Caco-2 (cell line): ENCODE data around the gene MYH4. TPM values are rescaled to one million over a fixed set of nuclear protein-coding genes. Genes with fewer than 3 reads are reported as not detected.

Experiments used
- BruUV-seq: library from RNA; stranded (reverse); fragments of 400-500 nt; replicated peaks from 2 replicates; lab custom pipeline; 2021; lab: Mats Ljungman, UMichigan
- CTCF ChIA-PET: fragments of 300-600 bp; sonication (Branson Sonifier 250); formaldehyde crosslinking; loops from one replicate; lab custom pipeline; 2022; ENCODE audit warnings: antibody characterized with exemption; lab: Charles Lee
- POLR2A ChIA-PET: fragments of 300-600 bp; sonication (Branson Sonifier 250); formaldehyde crosslinking; loops from one replicate; lab custom pipeline; 2022; ENCODE audit warnings: antibody characterized with exemption; lab: Charles Lee
- DNase-seq, 2 experiments: peaks; one replicate each; pipeline versions ENCODE4 v3.0.0 to v3.0.0-alpha.2; 2020 to 2022
- H3K27me3 ChIP-seq: replicated peaks from 2 replicates; pipeline ENCODE4 v1.6.0; 2011; ENCODE audit warnings: low read length; ENCODE audit not compliant: control insufficient read depth, insufficient read depth
- H3K36me3 ChIP-seq: 2 replicates; pipeline ENCODE4 v1.5.1; 2011; ENCODE audit warnings: low read length; ENCODE audit not compliant: control insufficient read depth, insufficient read depth
- H3K4me1 ChIP-seq: fragments of 250-450 bp; sonication (Bioruptor Pico); 2 replicates; pipeline ENCODE4 v1.5.1; 2020; ENCODE audit warnings: mild to moderate bottlenecking
- H3K4me3 ChIP-seq: 2 replicates; pipeline ENCODE4 v1.5.1; 2011; ENCODE audit warnings: low read depth, mild to moderate bottlenecking, control low read depth, low read length
- H3K9me3 ChIP-seq: fragments of 250-450 bp; sonication (Bioruptor Pico); 2 replicates; pipeline ENCODE4 v1.5.1; 2020; ENCODE audit warnings: mild to moderate bottlenecking, moderate library complexity
- H3K27ac Mint-ChIP-seq: one replicate; pipeline ENCODE4 v1.8.0; 2022; ENCODE audit warnings: mixed read lengths; ENCODE audit not compliant: unreplicated experiment
- H3K27me3 Mint-ChIP-seq: one replicate; pipeline ENCODE4 v1.8.0; 2022; ENCODE audit warnings: mixed read lengths; ENCODE audit not compliant: insufficient read depth, unreplicated experiment
- H3K36me3 Mint-ChIP-seq: one replicate; pipeline ENCODE4 v1.8.0; 2022; ENCODE audit warnings: mild to moderate bottlenecking, mixed read lengths; ENCODE audit not compliant: insufficient read depth, unreplicated experiment
- H3K4me1 Mint-ChIP-seq: one replicate; pipeline ENCODE4 v1.8.0; 2022; ENCODE audit warnings: low read depth, mixed read lengths; ENCODE audit not compliant: unreplicated experiment
- H3K4me3 Mint-ChIP-seq: one replicate; pipeline ENCODE4 v1.8.0; 2022; ENCODE audit warnings: mild to moderate bottlenecking, moderate library complexity, mixed read lengths; ENCODE audit not compliant: unreplicated experiment
- H3K9me3 Mint-ChIP-seq: one replicate; pipeline ENCODE4 v1.8.0; 2022; ENCODE audit warnings: mixed read lengths; ENCODE audit not compliant: unreplicated experiment
- CTCF ChIP-seq, 2 experiments: fragments of 200-600 bp in 1 of 2; IDR thresholded peaks; 1 replicate in 1 of 2; 2 replicates in 1 of 2; pipeline versions ENCODE4 v1.5.1 to v1.8.0; 2011 to 2022; ENCODE audit warnings: antibody characterized with exemption in 1 of 2, control low read depth in 1 of 2, inconsistent platforms in 1 of 2, low read depth in 1 of 2, low read length in 1 of 2, mild to moderate bottlenecking in 1 of 2, moderate library complexity in 1 of 2; ENCODE audit not compliant: insufficient read depth in 1 of 2, severe bottlenecking in 1 of 2, unreplicated experiment in 1 of 2
- intact Hi-C: fragments of 100-400 bp; cut with micrococcal nuclease; formaldehyde crosslinking; loops from one replicate; pipeline ENCODE4 v1.10.0; 2022; ENCODE audit not compliant: unreplicated experiment
- total RNA-seq: library from RNA; stranded (reverse); gene quantifications from 2 replicates; pipeline ENCODE4 v1.2.3, GENCODE V29; 2022

Gene MYH4
- total RNA-seq, 1 experiment from 2014 or later, result 0.05 TPM

GRCh38 chr17:10398352-10398751, 71.0 kb downstream of the MYH4 start:
- no peak for DNase-seq
- no peak overlapping the region for H3K4me3 ChIP-seq
- intact Hi-C loops, result no loop called here
- POLR2A ChIA-PET, result no interaction called here
- no TSS peak for BruUV-seq
- H3K36me3 Mint-ChIP-seq, result no peaks in the 10 kb centered on the region
- H3K36me3 ChIP-seq, result no peaks in the 10 kb centered on the region
- CTCF ChIA-PET, result no interaction called here
- H3K9me3 ChIP-seq, result no peaks in the 10 kb centered on the region
- H3K4me1 ChIP-seq, result no peaks in the 10 kb centered on the region
- H3K9me3 Mint-ChIP-seq, result no peaks in the 10 kb centered on the region
- no peaks in the 10 kb centered on the region for H3K27me3 Mint-ChIP-seq
- H3K27me3 ChIP-seq, result no peaks in the 10 kb centered on the region
- no peak overlapping the region for H3K4me3 Mint-ChIP-seq
- no peaks in the 10 kb centered on the region for H3K4me1 Mint-ChIP-seq
- no peak for TF ChIP-seq CTCF (IDR thresholded peaks at IDR 0.05; ENCODE audit: insufficient read depth in 1 of 2, low read depth in 1 of 2, low read length in 1 of 2, severe bottlenecking in 1 of 2, unreplicated experiment in 1 of 2)
- H3K27ac Mint-ChIP-seq, result no peak overlapping the region

DNA sequence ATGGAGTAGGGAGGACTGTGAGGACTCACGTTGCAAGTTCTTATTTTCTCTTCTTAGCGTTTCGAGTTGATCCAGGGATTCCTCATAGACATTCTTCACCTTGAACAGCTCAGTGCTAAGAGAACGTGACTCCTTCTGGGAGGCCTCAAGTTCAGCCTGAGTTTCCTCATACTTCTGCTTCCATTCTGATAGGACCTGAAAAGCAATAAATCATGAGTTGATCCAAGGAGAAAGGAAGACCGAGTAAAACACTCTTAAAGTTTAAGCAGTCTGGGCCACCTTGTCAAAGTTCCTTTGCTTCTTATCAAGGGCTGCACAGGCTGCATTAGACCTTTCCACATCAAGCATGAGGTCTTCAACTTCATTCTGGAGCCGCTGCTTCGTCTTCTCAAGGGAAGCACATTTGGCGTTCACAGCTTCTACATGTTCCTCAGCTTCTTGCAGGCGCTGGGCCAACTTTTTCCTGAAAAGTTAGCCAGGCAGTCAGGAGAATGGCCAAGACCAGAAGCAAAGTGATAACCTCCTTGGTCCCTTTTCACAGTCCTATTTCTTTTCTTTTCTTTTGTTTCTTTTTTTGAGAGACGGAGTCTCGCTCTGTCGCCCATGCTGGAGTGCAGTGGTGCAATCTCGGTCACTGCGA, 72.7 kb downstream of the MYH4 start:
- H3K27ac Mint-ChIP-seq, result no peak overlapping the region
- intact Hi-C loops, result no loop called here
- no peaks in the 10 kb centered on the region for H3K9me3 Mint-ChIP-seq
- H3K27me3 Mint-ChIP-seq, result no peaks in the 10 kb centered on the region
- H3K4me1 Mint-ChIP-seq, result no peaks in the 10 kb centered on the region
- Histone ChIP-seq H3K4me3 (no peak overlapping the region), H3K4me1 (no peaks in the 10 kb centered on the region), H3K36me3 (no peaks in the 10 kb centered on the region), H3K27me3 (no peaks in the 10 kb centered on the region), H3K9me3 (no peaks in the 10 kb centered on the region)
- no peak for DNase-seq
- no peaks in the 10 kb centered on the region for H3K36me3 Mint-ChIP-seq
- no TSS peak for BruUV-seq
- no peak overlapping the region for H3K4me3 Mint-ChIP-seq
- no peak for TF ChIP-seq CTCF (IDR thresholded peaks at IDR 0.05; ENCODE audit: insufficient read depth in 1 of 2, low read depth in 1 of 2, low read length in 1 of 2, severe bottlenecking in 1 of 2, unreplicated experiment in 1 of 2)
- ChIA-PET POLR2A (no interaction called here), CTCF (no interaction called here)

DNA sequence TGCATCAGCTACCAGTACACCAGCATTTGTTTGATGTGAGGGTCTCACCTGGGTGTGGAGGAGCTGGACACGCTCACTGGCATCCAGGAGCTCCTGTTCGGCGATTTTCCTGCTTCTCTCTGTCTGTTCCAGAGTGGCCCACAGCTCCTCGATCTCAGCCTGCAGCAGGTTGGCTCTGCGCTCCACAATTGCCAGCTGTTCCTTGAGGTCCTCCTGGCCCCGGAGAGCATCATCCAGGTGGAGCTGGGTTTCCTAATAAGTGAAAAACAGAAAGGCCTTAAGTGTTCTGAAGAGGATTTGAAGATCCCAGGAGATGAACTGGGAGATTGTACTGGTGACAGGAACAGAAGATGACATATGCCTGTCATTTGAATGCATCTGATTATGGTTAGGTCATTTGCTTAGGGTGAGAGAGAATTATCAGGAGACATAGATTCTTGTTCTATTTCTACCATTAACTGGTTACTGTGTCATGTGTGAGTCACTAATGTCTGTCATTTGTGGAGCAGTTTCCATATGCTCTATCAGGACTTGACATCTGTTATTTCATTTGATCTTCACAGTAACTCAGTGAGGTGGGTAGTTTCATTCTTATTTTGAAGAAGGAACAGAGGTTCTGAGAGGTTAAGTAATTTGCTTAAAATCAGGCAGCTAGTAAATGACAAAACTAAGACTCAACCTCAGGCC, 75.0 kb downstream of the MYH4 start:
- no TSS peak for BruUV-seq
- no peak for TF ChIP-seq CTCF (IDR thresholded peaks at IDR 0.05; ENCODE audit: insufficient read depth in 1 of 2, low read depth in 1 of 2, low read length in 1 of 2, severe bottlenecking in 1 of 2, unreplicated experiment in 1 of 2)
- no peaks in the 10 kb centered on the region for H3K4me1 ChIP-seq
- H3K27me3 Mint-ChIP-seq, result no peaks in the 10 kb centered on the region
- no peak overlapping the region for H3K4me3 Mint-ChIP-seq
- no peak overlapping the region for H3K27ac Mint-ChIP-seq
- no peaks in the 10 kb centered on the region for H3K27me3 ChIP-seq
- no peaks in the 10 kb centered on the region for H3K36me3 Mint-ChIP-seq
- no peaks in the 10 kb centered on the region for H3K9me3 ChIP-seq
- ChIA-PET CTCF (no interaction called here), POLR2A (no interaction called here)
- no peak for DNase-seq
- H3K9me3 Mint-ChIP-seq, result no peaks in the 10 kb centered on the region
- no peak overlapping the region for H3K4me3 ChIP-seq
- intact Hi-C loops, result no loop called here
- H3K4me1 Mint-ChIP-seq, result no peaks in the 10 kb centered on the region
- H3K36me3 ChIP-seq, result no peaks in the 10 kb centered on the region

Other genes starting within 250 kb of the MYH4 start
- not detected in 2 replicates for gene MYH13, start 96.6 kb downstream of the MYH4 start, total RNA-seq
- gene MYH8, start 47.6 kb downstream of the MYH4 start, total RNA-seq, result not detected in 2 replicates
- gene MYH1, start 49.0 kb upstream of the MYH4 start, total RNA-seq, result not detected in 2 replicates
- gene MYH2, start 80.1 kb upstream of the MYH4 start, total RNA-seq, result not detected in 2 replicates
- gene MYH3, start 187.8 kb upstream of the MYH4 start, total RNA-seq, result 2.4 and 2.7 TPM in 2 replicates
- gene SCO1, start 228.0 kb upstream of the MYH4 start, total RNA-seq, result 26.3 and 26.8 TPM in 2 replicates
- gene ADPRM, start 228.0 kb upstream of the MYH4 start, total RNA-seq, result 2.3 and 2.5 TPM in 2 replicates